Mesothelial cell of epicardium (in vitro differentiated cells): Measurements from ENCODE around the gene CDH23. TPM values are rescaled to one million over a fixed set of nuclear protein-coding genes. Genes with fewer than 3 reads are reported as not detected.

ENCODE experiments used
- DNase-seq, 2 experiments: peaks; one replicate each; pipeline ENCODE4 v3.0.0; 2021; ENCODE audit warnings: low spot score in 2 of 2; ENCODE audit not compliant: unreplicated experiment in 2 of 2
- H3K27ac Mint-ChIP-seq: 2 replicates; pipeline ENCODE4 v1.8.0; 2021; ENCODE audit warnings: mixed read lengths
- H3K27me3 Mint-ChIP-seq: 2 replicates; pipeline ENCODE4 v1.8.0; 2021; ENCODE audit warnings: low read depth, mixed read lengths
- H3K36me3 Mint-ChIP-seq: 2 replicates; pipeline ENCODE4 v1.8.0; 2021; ENCODE audit warnings: mixed read lengths
- H3K4me1 Mint-ChIP-seq: 2 replicates; pipeline ENCODE4 v1.8.0; 2021; ENCODE audit warnings: mixed read lengths
- H3K4me3 Mint-ChIP-seq: 2 replicates; pipeline ENCODE4 v1.8.0; 2021; ENCODE audit warnings: mild to moderate bottlenecking, moderate library complexity, mixed read lengths
- H3K9me3 Mint-ChIP-seq: 2 replicates; pipeline ENCODE4 v1.8.0; 2021; ENCODE audit warnings: mixed read lengths
- CTCF ChIP-seq: fragments of 200-600 bp; sonication (generic); IDR thresholded peaks from one replicate; pipeline ENCODE4 v1.5.0; 2021; ENCODE audit warnings: antibody characterized with exemption; ENCODE audit not compliant: unreplicated experiment
- microRNA-seq: library from miRNA; unstranded; fragments of <30 nt; microRNA quantifications from one replicate; pipeline ENCODE4 v1.2.0, GENCODE V29; 2021; ENCODE audit warnings: inconsistent platforms, mixed read lengths
- total RNA-seq: library from RNA; stranded (reverse); gene quantifications from 3 replicates; pipeline ENCODE4 v1.2.1, GENCODE V29; 2021

Gene CDH23
- total RNA-seq, 1 donor from 2014 or later: 2.5 TPM

- Mint-ChIP-seq H3K4me3 (no peak overlapping the region), H3K27me3 (no peaks in the 10 kb centered on the region), H3K4me1 (peaks cover 22% of the 10 kb centered on the region), H3K36me3 (no peaks in the 10 kb centered on the region), H3K9me3 (no peaks in the 10 kb centered on the region), H3K27ac (no peak overlapping the region)
- TF ChIP-seq CTCF: no peak
- no peak for DNase-seq
Measured at GRCh38 chr10:71863203-71863602, 466.5 kb downstream of the CDH23 start.

GRCh38 chr10:71864911-71865361 lies 468.2 kb downstream of the CDH23 start:
- no peak for TF ChIP-seq CTCF
- Mint-ChIP-seq H3K4me1 (peaks cover 17% of the 10 kb centered on the region), H3K27ac (no peak overlapping the region), H3K27me3 (no peaks in the 10 kb centered on the region), H3K9me3 (no peaks in the 10 kb centered on the region), H3K36me3 (no peaks in the 10 kb centered on the region), H3K4me3 (no peak overlapping the region)
- DNase-seq: no peak

Small RNAs within 50 kb of the gene (microRNA-seq; reads per million reads assigned to microRNA genes)
- 0.88 reads per million for gene MIR7152

Other genes with a start within 250 kb of the CDH23 start
- 84.8 to 91.5 TPM (median 85.7 TPM) in 3 replicates for gene UNC5B, start 184.3 kb upstream of the CDH23 start, total RNA-seq
- gene SLC29A3, start 77.7 kb upstream of the CDH23 start, total RNA-seq: 10.8 to 11.4 TPM (median 11.0 TPM) in 3 replicates